NCI-H1417 treated with DMSO at 0.1 percent for 48 hours (cell line): ENCODE measurements around the gene KCNT2.

Source experiments
- DNase-seq: peaks from one replicate; lab custom pipeline; 2025; lab: John Stamatoyannopoulos, UW

KCNT2 gene

DNA sequence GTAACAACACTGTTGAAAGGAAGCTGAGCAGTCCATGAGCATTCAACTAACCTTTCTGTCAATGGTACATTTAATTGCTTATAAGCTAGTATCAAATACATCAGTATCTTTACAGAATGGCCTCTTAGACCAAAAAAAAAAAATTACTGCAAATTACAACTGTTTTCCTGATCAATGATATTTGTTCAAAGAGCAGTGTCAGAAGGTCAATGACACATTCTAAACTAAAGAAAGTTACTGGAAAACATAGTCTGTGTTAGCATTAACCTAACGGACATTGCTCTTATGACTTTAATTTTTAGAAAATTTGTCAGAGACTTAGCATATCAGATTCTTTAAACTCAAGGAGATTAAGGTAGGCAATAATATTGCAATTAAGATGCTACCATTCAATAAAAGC lies 162.5 kb downstream of the KCNT2 start:
- DNase-seq = no peak

DNA sequence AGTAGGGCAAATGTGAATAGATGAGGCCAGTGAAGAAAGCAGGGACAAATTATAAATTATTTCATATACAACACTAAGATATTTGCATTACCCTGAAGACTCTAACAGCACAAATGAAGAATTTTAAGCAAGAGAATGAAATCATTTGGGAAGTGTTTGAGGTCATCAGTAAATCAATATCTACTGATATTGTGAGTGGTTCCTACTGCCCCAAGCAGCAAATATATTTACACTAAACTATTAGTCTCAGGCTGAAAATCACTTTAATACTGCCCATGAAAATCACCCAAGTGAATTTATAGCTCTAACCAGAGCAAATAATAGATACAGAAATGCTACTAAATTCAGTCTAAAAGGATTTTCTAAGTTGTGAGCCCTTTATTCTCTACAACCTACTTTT lies 163.6 kb downstream of the KCNT2 start:
- no peak for DNase-seq

- no peak for DNase-seq
Measured at GRCh38 chr1:196442366-196442765, 165.9 kb downstream of the KCNT2 start.

- no peak for DNase-seq
Measured at GRCh38 chr1:196440711-196441110, 167.5 kb downstream of the KCNT2 start.

- DNase-seq = no peak
Measured at GRCh38 chr1:196438329-196438728, 169.9 kb downstream of the KCNT2 start.

GRCh38 chr1:196437671-196438070 lies 170.6 kb downstream of the KCNT2 start:
- no peak for DNase-seq

GRCh38 chr1:196433000-196433399 lies 175.2 kb downstream of the KCNT2 start:
- no peak for DNase-seq

- no peak for DNase-seq
Measured at GRCh38 chr1:196427976-196428734, 180.1 kb downstream of the KCNT2 start.

DNA sequence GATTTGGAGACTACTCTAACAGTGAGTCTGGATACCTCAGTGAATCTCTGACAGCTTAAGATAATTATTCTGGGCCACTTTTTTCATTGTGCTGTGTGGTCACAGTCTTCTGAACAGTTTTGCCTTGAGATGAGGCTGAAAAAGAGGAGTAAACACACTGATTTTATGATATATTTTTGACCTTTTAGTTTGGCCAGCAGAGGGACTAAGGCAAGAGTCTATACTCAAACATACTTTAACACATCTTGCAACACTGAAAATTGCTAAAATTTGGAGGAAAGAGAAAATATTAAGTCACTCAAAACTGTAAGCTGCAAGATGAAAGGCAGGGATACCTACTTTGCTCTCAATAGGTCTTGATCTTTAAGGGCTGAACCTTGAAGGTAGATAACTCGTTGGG lies 182.7 kb downstream of the KCNT2 start:
- no peak for DNase-seq

DNA sequence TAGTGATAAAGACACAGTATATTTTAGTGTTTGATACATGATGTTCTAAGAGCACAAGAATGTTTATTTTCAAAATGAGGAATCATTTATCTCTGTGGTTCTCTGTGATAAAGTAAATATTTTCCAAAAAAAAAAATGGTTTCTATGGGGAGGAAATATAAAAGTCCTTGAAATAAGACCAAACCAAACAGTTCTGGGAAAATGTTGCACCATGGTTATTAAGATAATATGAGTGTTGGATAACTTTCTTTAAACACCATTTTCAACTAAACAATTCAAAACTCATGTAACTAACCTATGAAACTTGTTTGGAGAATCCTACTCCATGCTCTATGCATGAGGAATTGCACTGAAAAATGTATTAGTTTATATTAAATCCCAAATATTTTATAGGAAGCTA lies 184.6 kb downstream of the KCNT2 start:
- DNase-seq = no peak

DNA sequence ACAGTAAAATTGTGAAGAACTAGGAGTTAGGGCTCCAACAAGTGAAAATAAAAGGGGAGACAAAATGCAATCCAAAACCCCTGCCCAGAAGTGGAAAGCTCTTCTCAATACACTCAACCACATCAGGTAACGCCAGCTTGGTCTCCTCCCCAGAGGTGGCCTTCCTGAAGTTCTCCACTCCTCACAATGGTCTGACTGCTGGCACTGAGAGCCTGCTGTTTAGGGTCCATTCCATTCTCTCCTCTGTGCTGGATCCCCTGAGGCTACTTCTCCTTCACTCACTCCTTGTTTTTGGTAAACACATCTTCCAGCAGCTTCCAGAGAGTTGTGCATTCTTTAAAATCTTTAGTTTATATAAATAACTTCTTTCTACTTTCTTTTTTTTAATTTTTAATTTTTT lies 189.5 kb downstream of the KCNT2 start:
- no peak for DNase-seq

- DNase-seq = no peak
Measured at GRCh38 chr1:196415978-196416377, 192.3 kb downstream of the KCNT2 start.

- DNase-seq = no peak
Measured at GRCh38 chr1:196412326-196412725, 195.9 kb downstream of the KCNT2 start.

GRCh38 chr1:196410768-196411167 lies 197.5 kb downstream of the KCNT2 start:
- no peak for DNase-seq

- DNase-seq = no peak
Measured at GRCh38 chr1:196409586-196409985, 198.7 kb downstream of the KCNT2 start.

DNA sequence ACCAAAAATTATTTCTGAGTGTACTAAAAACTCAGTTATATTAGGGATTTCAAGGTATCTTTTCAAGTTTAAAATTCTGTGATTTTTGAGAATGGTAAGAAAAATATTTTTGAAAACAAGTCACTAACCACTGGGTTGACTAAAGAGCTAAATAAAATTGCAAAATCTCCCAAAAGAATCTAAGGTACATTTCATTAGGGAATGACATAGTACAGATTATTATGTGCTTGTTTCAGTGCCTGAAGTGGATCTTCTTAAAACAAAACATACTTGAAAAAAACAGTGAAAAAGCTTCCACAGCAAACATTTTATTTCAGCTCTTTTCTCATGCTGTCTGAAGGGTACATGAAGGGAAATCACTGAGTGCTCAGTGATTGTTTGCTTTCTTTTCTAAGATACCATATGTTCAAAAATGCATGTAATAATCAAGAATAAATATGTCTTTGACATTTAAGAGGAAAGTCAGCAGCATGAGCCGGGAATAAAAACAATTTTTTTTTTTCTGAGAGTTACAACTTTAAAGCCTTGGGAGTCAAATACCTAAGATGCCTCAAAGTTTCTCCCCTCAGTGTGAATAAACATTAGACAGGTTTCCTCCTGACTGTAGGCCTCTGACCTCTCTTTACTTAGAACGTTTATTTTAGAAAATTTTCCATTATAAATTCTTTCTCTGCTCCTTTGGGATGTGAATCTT lies 200.7 kb downstream of the KCNT2 start:
- no peak for DNase-seq

GRCh38 chr1:196405839-196406238 lies 202.4 kb downstream of the KCNT2 start:
- DNase-seq = no peak

GRCh38 chr1:196403803-196404690 lies 204.2 kb downstream of the KCNT2 start:
- DNase-seq = no peak

DNA sequence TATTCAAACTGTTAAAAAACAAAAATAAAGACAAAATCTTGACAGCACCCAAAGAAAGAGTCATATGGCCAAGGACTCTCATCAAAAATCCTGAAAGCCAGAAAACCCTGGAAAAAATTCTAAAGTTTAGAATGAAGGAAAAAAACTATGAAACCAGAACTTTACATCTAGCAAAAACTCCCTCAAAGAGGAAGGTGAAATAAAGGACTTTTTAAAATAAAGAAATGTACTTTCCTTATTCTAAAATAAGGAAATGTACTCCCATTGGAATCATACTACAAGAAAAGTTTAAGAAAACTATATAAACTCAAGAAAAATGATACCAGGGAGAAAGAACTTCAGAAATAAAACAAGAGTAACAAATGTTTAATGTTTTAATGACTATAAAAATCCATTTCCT lies 206.3 kb downstream of the KCNT2 start:
- no peak for DNase-seq

DNA sequence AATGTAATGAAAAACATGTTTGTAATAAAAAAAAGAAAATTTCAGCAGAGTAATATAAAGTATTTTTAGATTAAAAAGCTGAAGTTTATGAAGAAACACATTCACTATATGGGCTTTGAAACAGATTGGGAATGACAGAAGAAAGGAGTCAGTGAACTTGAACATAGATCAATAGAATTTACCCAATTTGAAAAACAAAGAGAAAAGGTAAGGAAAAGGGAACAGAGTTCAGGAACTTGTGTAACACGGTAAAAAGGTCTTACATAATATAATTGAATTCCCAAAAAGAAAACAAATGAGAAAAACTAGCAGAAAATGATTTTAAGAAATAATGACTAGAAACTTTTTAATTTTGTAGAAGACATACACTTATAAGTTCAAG lies 206.8 kb downstream of the KCNT2 start:
- DNase-seq = no peak

- DNase-seq = no peak
Measured at GRCh38 chr1:196400478-196401451, 207.5 kb downstream of the KCNT2 start.

DNA sequence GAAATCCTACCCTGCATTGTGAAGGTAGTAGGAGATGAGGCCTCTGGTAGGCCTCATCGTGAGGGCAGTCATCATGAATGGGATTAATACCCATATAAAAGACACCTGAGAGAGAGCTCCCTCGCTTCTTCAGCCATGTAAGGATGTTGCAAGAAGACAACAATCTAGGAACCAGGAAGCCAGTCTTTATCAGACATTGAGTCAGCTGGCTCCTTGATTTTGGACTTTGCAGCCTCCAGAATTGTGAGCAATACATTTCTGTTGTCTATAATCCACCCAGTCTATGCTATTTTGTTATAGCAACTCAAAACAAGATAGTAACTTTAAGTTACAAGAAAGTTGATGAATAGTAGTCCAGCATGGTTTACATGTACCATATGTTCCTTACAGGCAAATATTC lies 208.5 kb downstream of the KCNT2 start:
- no peak for DNase-seq
